DMS53 treated with DMSO at 0.1 percent for 48 hours (cell line): ENCODE measurements around the gene ANKS1B.

ENCODE experiments used
- DNase-seq: peaks from one replicate; lab custom pipeline; 2025; ENCODE audit not compliant: unreplicated experiment; lab: John Stamatoyannopoulos, UW

ANKS1B gene

DNA sequence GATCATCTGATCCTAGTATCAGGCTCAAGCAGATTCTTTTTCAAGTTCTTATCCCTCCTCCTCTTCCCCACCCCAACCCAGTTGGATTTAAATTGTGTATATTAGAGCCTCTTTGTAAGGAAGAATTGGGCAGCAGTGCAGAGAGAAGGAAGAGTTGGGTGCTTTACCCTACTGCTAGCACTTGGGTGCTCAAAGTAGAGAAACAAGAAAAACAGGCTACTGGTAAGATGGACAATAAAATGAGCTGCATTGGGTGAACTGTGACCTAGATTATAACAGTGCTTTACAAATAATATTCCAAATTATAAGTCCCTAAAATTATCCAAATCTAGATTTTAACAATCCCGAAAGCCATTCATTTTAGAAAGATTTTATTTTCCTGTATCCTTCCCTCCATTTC lies 700.6 kb downstream of the ANKS1B start:
- peak; percentile 4 for DNase-seq

- no peak for DNase-seq
Observed at GRCh38 chr12:99282624-99283023, 702.1 kb downstream of the ANKS1B start.

GRCh38 chr12:99282086-99282485 lies 702.6 kb downstream of the ANKS1B start:
- peak; percentile 13 for DNase-seq

- DNase-seq: no peak
Observed at GRCh38 chr12:99281277-99281676, 703.5 kb downstream of the ANKS1B start.

GRCh38 chr12:99278899-99279298 lies 705.8 kb downstream of the ANKS1B start:
- no peak for DNase-seq

DNA sequence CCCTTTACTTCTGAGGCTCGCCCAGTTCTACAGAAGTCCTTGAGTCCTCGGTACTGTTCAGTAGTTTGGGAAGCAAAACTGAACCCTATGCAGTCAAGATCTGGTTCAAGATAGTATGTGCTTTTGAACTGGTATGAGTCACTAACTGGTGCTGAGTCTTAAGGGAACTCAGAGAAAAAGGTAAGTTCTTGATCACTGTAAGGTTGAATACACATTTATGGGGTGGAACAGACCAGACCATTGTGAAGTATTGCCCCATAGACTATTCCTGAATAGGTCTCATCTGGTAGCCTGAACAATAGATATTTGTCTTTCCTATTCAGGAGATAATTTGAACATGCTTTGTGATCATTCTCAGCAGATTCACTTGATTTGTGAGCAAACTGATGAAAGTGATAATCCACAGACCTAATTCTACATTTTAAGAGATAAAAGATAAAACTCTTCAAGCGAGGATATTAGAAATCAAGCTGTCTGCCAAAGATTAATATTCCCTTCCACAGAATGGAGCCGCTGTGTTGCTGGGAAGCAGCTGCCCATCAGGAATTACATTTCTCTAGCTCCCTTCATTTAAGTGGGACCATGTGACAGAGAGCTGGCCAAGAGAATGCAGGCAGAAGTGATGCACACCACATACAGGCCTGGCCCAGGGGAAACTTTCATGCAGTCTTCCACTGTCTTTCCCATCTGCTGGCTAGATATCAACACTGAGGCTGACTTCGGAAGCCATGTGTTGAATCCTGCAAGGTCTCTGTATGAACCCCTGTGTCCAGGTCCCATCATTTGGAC lies 707.0 kb downstream of the ANKS1B start:
- no peak for DNase-seq

- peak; percentile 68 for DNase-seq
Observed at GRCh38 chr12:99271071-99271470, 713.7 kb downstream of the ANKS1B start.

- peak; percentile 2 for DNase-seq
Observed at GRCh38 chr12:99267038-99267437, 717.7 kb downstream of the ANKS1B start.

DNA sequence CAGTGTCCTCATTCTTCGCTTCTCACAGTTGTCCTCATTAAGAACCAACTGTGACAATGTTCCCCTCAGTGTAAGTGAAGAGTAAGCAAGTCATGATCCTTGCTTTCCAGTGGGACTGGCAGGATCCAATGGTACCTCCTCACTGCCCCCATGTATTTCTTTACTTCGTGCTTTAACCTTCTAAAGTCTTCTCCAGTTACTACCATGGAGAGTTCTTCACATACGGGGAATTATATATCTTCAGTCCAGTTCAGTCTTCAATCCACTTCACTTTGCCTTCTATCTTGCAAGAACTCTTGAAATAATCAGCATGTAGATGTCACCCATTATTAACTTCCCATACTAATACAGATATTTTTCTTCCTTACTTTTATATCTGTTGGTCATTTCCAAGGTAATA lies 719.1 kb downstream of the ANKS1B start:
- DNase-seq: no peak

DNA sequence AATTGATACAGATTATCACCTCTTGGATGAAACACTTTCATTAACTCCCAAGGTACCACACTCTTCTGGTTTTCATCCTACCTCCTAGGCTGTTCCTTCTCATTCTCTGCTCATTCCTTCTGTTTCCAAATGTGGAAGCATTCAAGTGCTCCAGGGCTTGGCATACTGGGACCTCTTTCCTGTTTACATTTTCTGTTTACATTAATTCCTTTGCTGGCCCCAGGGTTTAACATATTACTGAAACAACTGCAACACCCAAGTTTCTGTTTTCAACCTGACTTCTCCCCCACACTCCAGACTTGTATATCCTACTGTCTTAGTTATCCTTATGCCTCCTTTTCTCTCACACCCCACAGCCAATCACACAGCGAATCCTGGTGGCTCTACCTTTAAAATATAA lies 723.5 kb downstream of the ANKS1B start:
- DNase-seq: peak; percentile 42

DNA sequence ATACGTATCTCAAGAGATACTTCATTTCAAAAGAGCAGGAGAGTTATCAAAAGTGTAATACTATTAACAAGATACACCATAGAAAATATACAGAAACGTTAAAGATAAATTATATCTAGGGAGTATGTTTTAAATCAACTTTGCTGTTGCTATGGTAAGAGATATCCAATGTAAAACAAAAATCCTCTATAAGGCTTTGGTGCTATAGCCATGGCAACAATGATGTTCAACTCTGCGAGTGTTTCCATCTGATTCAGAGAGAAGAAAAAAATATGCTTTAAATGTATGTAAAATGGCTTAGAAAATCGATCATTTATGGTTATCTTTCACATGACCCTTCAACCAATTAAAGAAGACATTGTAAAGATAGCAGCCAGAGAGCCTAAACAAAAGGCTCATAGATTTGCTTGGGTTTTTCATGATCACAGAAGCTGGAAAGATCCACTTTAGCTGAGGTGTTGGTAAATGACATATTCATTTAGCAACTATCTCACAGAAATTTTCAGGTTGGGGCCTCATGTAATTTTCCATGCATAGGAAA lies 724.2 kb downstream of the ANKS1B start:
- DNase-seq: no peak

DNA sequence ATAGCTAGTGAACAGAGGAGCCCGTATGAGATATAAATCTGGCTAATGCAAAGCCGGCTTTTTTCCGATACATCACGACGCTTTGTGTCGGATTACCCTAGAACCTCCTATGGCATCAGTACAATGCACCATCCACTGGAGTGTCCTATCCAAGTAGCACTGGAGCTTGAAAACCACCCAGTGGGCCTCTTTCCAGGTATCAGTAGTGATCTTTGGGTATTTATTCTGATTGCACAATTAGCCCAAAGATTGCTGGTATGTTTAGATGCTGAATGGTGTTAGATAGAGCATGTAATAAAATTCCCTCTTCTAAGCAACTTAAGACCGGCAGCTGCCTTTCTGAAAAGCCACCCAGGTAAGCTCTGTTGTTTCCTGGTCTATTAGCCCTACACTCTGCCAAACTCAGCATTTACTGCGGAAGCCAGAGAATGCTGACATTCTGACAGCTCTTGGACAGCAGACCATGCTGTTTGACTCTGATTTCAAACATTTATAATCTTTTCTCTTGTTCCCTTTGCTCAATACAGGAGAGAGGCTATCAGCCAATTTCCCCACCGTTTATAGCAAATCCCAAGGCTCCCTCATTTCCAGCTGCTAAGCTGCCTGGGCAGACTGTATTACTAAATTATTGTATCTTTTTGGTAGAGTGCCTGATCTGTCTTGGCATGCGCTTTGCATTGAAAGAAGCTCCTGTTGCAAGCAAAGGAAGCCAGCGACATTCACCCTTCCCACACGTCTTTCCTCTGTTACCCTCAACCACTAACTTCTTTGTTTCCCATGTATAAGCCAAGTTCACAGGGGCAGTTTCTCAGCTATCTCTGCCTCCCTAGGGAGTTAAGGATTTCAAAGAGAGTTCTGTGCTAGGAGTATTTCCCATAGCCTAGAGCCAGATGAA lies 725.4 kb downstream of the ANKS1B start:
- DNase-seq: no peak

DNA sequence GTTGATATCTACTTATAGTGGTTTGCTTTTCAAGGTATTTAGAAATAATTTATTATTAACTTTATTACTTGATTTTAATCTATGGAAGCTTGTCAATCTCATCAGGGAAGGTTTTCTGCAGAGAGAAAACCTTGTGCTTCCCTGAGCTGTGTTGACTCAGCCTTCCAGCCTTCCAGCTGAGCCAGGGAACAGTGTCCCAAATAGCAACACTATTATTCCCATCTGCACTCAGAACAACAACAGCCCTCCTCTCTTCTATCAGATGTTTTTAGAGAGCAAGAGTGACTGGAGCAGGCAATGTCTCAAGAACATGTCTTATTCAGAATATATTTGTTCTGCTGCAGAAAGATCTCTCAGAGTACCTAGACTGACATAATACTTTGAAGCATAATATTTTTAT lies 727.1 kb downstream of the ANKS1B start:
- DNase-seq: no peak

DNA sequence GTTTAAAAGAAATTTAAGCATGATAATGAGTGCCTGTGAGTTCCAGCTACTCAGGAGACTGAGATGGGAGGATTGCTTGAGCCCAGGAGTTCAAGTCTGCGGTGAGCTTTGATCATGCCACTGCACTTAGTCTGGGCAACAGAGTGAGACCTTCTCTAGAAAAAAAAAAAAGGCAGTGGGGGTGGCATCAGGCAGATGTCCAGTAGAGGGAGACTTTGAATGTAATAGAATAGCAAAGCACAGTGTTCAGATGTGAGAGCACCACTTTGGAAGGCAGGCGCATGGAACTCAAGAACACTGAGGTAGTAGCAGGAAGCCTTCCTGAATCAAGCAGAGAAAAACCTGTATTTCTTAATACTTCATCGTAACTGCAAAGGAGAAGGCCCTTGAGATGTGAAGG lies 731.7 kb downstream of the ANKS1B start:
- peak; percentile 55 for DNase-seq

DNA sequence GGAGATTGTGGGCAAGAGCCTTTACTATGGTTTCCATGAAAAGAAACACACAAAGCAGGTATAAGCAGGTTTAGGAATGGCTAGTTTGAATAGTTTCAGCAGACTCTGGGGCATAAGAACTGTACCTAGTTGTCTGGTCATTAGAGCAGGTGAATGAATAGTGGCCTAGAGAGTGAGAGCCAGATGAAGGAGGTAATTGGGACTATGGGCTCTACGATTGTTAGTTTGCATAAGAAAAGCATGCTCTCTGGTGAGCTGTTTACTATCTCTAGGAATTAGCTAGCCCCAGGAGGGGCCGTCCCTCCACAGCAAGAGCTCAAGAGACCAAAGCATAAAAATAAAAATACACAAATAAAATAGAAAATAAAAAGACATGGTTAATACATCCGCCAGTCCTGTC lies 734.6 kb downstream of the ANKS1B start:
- no peak for DNase-seq

GRCh38 chr12:99249543-99249942 lies 735.2 kb downstream of the ANKS1B start:
- DNase-seq: no peak

DNA sequence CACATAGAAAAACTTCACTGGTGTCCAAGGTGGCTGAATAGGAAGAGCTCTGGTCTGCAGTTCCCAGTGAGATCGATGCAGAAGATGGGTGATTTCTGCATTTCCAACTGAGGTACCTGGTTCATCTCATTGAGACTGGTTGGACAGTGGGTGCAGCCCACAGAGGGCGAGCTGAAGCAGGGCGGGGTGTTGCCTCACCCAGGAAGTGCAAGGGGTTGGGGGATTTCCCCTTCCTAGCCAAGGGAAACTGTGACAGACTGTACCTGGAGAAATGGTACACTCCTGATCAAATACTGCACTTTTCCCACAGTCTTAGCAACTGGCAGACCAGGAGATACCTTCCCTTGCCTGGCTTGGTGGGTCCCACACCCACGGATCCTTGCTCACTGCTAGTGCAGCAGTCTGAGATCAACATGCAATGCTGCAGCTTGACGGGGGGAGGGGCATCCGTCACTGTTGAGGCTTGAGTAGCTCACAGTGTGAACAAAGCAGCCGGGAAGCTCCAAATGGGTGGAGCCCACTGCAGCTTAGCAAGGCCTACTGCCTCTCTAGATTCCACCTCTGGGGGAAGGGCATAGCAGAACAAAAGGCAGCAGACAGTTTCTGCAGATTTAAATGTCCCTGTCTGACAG lies 746.7 kb downstream of the ANKS1B start:
- peak; percentile 58 for DNase-seq

DNA sequence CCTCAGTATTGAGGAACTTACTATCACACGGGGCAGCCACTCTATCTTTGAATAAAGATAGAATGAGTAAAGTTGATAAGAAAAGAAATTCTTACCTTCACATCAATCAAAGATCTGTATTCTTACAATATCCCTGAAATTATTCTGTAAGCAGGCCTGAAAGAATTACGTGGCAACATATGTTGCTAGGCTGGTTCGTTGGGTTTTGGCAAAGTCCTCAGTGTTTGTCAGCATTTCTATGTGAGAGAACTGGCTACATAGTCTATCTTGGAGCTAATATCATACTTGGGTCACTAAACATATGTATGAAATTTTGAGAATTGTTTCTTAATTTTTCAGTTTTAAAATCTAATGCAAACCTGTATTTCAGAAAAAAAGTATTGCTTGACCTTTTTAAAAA lies 749.4 kb downstream of the ANKS1B start:
- DNase-seq: no peak

DNA sequence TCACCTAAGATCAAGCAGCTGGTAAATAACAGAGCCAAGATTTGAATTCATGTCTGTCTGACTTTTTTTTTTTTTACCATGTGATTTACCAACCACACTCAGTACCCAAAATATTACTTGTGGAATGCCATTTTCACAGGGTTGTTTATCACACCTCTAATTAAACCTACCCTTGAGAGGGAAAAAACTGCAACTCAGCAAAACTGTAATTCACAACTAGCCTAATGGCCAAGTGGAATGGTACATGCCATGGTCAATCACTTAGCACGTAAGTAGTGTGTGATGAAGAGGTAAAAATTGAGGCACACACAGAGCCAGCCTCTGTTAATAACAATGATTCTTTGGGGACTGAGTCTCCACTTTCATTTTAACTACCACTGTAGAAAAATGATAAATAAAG lies 750.0 kb downstream of the ANKS1B start:
- DNase-seq: no peak

GRCh38 chr12:99232324-99232723 lies 752.4 kb downstream of the ANKS1B start:
- no peak for DNase-seq

DNA sequence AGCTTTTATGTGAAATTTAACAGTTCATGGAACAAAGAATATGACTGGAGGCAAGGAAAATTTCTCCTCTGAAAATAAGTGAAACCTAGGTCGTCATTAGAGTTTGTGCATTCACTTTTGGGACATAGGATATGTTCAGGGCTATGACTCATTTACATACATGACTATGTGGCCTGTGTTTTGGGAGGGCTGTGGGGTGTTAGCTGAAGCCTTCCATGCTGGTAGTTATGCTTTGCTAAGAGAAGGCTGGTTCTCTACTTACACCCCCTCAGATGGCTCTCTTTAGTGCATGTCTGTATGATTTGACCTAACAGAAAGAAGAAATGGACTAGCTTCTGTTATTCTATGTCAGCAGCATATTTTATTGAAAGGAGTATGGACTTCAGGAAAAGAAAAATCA lies 753.7 kb downstream of the ANKS1B start:
- DNase-seq: no peak
